ENCODE results near the gene DDX28. TPM values are rescaled to one million over a fixed set of nuclear protein-coding genes. Genes with fewer than 3 reads are reported as not detected.

DDX28 gene
- total and polyA plus RNA-seq, 2 of the 8 experiments (the other 6 are each of a cell fraction or from before 2014, with no cell fraction given) = 16.8 to 28.1 TPM

GRCh38 chr16:67977005-67977404 lies 46.0 kb downstream of the DDX28 start:
- Histone ChIP-seq H3K9ac (replicated peaks in 1 of 4; ENCODE audit: extremely low read depth in 1 of 4, low read depth in 3 of 4, low read length in 3 of 4) (no peak overlapping the region), H3K36me3 (ENCODE audit: control insufficient read depth in 2 of 4, insufficient read depth in 4 of 4, low read length in 3 of 4) (no peaks in the 10 kb centered on the region; a peak in 1 of 8 replicates), H3K23me2 (ENCODE audit: low read depth, low read length) (no peaks in the 10 kb centered on the region), H4K91ac (replicated peaks; ENCODE audit: insufficient read length, low read length) (no peak overlapping the region), H3K18ac (ENCODE audit: extremely low read depth, low read length) (no peak overlapping the region), H2BK20ac (ENCODE audit: low read length) (no peak overlapping the region), H2BK120ac (replicated peaks; ENCODE audit: low read depth, low read length) (no peak overlapping the region), H3K27me3 (replicated peaks in 1 of 4; ENCODE audit: control insufficient read depth in 3 of 4, extremely low read depth in 1 of 4, insufficient read depth in 3 of 4, low read length in 3 of 4) (peaks cover 0 to 2% (median 0%) of the 10 kb centered on the region in 4 experiments; a peak in 2 of 7 replicates), H2BK12ac (ENCODE audit: low read depth, low read length) (no peak overlapping the region; the same call in 1 of the 2 replicates), H3K4me1 (replicated peaks in 1 of 4; ENCODE audit: control insufficient read depth in 3 of 4, insufficient read depth in 4 of 4, low read length in 3 of 4) (peaks cover 0 to 4% (median 0%) of the 10 kb centered on the region in 4 experiments; a peak in 3 of 7 replicates), H3K79me1 (ENCODE audit: low read depth, low read length) (no peaks in the 10 kb centered on the region), H4K20me1 (replicated peaks in 1 of 2; ENCODE audit: control insufficient read depth in 1 of 2, insufficient read depth in 2 of 2, low read length in 2 of 2) (no peaks in the 10 kb centered on the region), H2AFZ (ENCODE audit: low read length) (no peak overlapping the region), H3K4me2 (ENCODE audit: insufficient read depth in 1 of 2, low read depth in 2 of 2, low read length in 2 of 2) (no peak overlapping the region), H3K4me3 (ENCODE audit: extremely low read depth in 1 of 4, insufficient read depth in 2 of 4, low read depth in 3 of 4, low read length in 4 of 4) (no peak overlapping the region), H3K23ac (ENCODE audit: insufficient read length) (no peak overlapping the region), H2AK5ac (ENCODE audit: low read depth, low read length) (no peak overlapping the region), H3K56ac (replicated peaks; ENCODE audit: insufficient read length, low read depth, low read length) (no peak overlapping the region), H3K14ac (ENCODE audit: insufficient read length) (no peak overlapping the region), H2BK5ac (ENCODE audit: low read depth, low read length) (no peak overlapping the region), H3K9me3 (ENCODE audit: insufficient read depth in 2 of 2, low read depth in 1 of 2, low read length in 1 of 2) (no peaks in the 10 kb centered on the region; a peak in 1 of 4 replicates), H3K27ac (ENCODE audit: low read depth, low read length) (no peak overlapping the region), H2BK15ac (ENCODE audit: low read length) (no peak overlapping the region), H3K79me2 (ENCODE audit: control insufficient read depth in 1 of 2, insufficient read depth in 2 of 2, low read length in 2 of 2) (no peaks in the 10 kb centered on the region), H4K8ac (ENCODE audit: extremely low read depth, insufficient read depth, low read length) (no peak overlapping the region), H3K4ac (replicated peaks; ENCODE audit: insufficient read length, low read depth, low read length) (no peak overlapping the region), H4K5ac (ENCODE audit: insufficient read length, low read depth, low read length) (no peak overlapping the region)
- ChIA-PET CTCF (ENCODE audit: partially characterized antibody) (interaction anchor here (0.6 to 2.7 kb wide), 5 partner anchors 8 to 64 kb away, joined by 3 to 10 read pairs (median 3); no protein-coding TSS in a partner anchor), POLR2A (ENCODE audit: partially characterized antibody) (interaction anchor here (1.4 to 1.8 kb wide), 2 partner anchors 10 to 108 kb away, joined by 5 read pairs; partner anchors contain the start of gene NFATC3)
- DNase-seq (ENCODE audit: low read depth in 1 of 2, low spot score in 2 of 2) (no peak), FAIRE-seq (no peak)
- 92% methylated on average over 5 of the region's 5 CpGs; no CpG with 5 or more reads in 1 of the 2 experiments for WGBS, 2 experiments (ENCODE audit: extremely low coverage in 1 of 2, insufficient coverage in 1 of 2, insufficient read length in 1 of 2, insufficient replicate concordance in 2 of 2, low coverage in 1 of 2, low lambda C conversion rate in 2 of 2, missing lambda C conversion rate in 1 of 2)
- TF ChIP-seq ATF2 (IDR thresholded peaks at IDR 0.05; ENCODE audit: low read length) = no peak
- no peak for TF ChIP-seq TBP (IDR thresholded peaks at IDR 0.05; ENCODE audit: low read depth, low read length)
- TF ChIP-seq BCL11A (IDR thresholded peaks at IDR 0.05; ENCODE audit: low read depth in 2 of 2, low read length in 2 of 2) = no peak
- TF ChIP-seq TAF7 (optimal IDR thresholded peaks at IDR 0.05; ENCODE audit: borderline replicate concordance, low read depth, low read length) = no peak
- no peak for TF ChIP-seq RBBP5 (IDR thresholded peaks at IDR 0.05; ENCODE audit: borderline replicate concordance, low read depth, low read length)
- no peak for TF ChIP-seq SP2 (IDR thresholded peaks at IDR 0.05; ENCODE audit: low read length)
- no peak for TF ChIP-seq CBX5 (IDR thresholded peaks at IDR 0.05; ENCODE audit: low read depth, low read length)
- no peak for TF ChIP-seq SIRT6 (IDR thresholded peaks at IDR 0.05; ENCODE audit: low read length)
- TF ChIP-seq CHD2 (IDR thresholded peaks at IDR 0.05; ENCODE audit: low read length) = no peak
- no peak for TF ChIP-seq RXRA (IDR thresholded peaks at IDR 0.05; ENCODE audit: insufficient read depth, low read depth, low read length)
- TF ChIP-seq RFX5 (IDR thresholded peaks at IDR 0.05; ENCODE audit: borderline replicate concordance, low read depth, low read length) = no peak
- TF ChIP-seq ZNF274 (IDR thresholded peaks at IDR 0.05; ENCODE audit: borderline replicate concordance, extremely low read depth, low read length) = no peak
- no peak for TF ChIP-seq POLR2A (IDR thresholded peaks at IDR 0.05; ENCODE audit: control extremely low read depth in 1 of 2, low read depth in 2 of 2, low read length in 2 of 2)
